IMR-90 (cell line): Measurements from ENCODE around the gene FAM114A2. TPM values are rescaled to one million over a fixed set of nuclear protein-coding genes. Genes with fewer than 3 reads are reported as not detected.

Experiments used
- ATAC-seq: fragments of 200-7000 bp; cut with Tn5 transposase; 2 replicates; pipeline ENCODE4 v1.9.1; 2020; ENCODE audit warnings: low read depth, mild to moderate bottlenecking, moderate library complexity
- BruUV-seq: library from RNA; stranded (reverse); fragments of 400-500 nt; replicated peaks from 2 replicates; lab custom pipeline; 2021; lab: Mats Ljungman, UMichigan
- CTCF ChIA-PET: fragments of 300-600 bp; formaldehyde crosslinking; extraction: SDS; loops from one replicate; lab custom pipeline; 2021; ENCODE audit warnings: antibody characterized with exemption; lab: Yijun Ruan, JAX
- POLR2A ChIA-PET: fragments of 300-600 bp; sonication (Branson Sonifier 250); formaldehyde crosslinking; loops from one replicate; lab custom pipeline; 2022; ENCODE audit warnings: antibody characterized with exemption; ENCODE audit not compliant: unreplicated experiment; lab: Charles Lee
- DNase-seq: peaks from one replicate; pipeline ENCODE4 v3.0.0; 2013
- H2AFZ ChIP-seq: replicated peaks from 2 replicates; pipeline ENCODE3; 2013; ENCODE audit warnings: low read length, mild to moderate bottlenecking; ENCODE audit not compliant: poor library complexity
- H2AK5ac ChIP-seq: 2 replicates; pipeline ENCODE4 v1.6.1; 2013; ENCODE audit warnings: low read depth, low read length, inconsistent platforms
- H2AK9ac ChIP-seq: replicated peaks from 2 replicates; pipeline ENCODE3; 2013; ENCODE audit warnings: mild to moderate bottlenecking, low read depth, low read length, moderate library complexity; ENCODE audit not compliant: poor library complexity
- H2BK120ac ChIP-seq: 2 replicates; pipeline ENCODE4 v1.6.1; 2013; ENCODE audit warnings: low read depth, low read length, inconsistent platforms
- H2BK15ac ChIP-seq: 3 replicates; pipeline ENCODE4 v1.6.1; 2013; ENCODE audit warnings: low read depth, low read length, inconsistent platforms
- H2BK20ac ChIP-seq: 2 replicates; pipeline ENCODE4 v1.6.1; 2013; ENCODE audit warnings: low read depth, mild to moderate bottlenecking, inconsistent platforms, low read length, moderate library complexity
- H2BK5ac ChIP-seq: 2 replicates; pipeline ENCODE4 v1.6.1; 2013; ENCODE audit warnings: mild to moderate bottlenecking, low read depth, low read length, inconsistent platforms; ENCODE audit not compliant: poor library complexity, severe bottlenecking
- H3K14ac ChIP-seq: replicated peaks from 2 replicates; pipeline ENCODE4 v1.6.1; 2013; ENCODE audit warnings: low read depth, low read length, inconsistent platforms
- H3K18ac ChIP-seq: 2 replicates; pipeline ENCODE4 v1.6.1; 2013; ENCODE audit warnings: low read depth, low read length, control low read depth
- H3K23ac ChIP-seq: 2 replicates; pipeline ENCODE4 v1.6.1; 2013; ENCODE audit warnings: low read depth, low read length, inconsistent platforms
- H3K27ac ChIP-seq: 2 replicates; pipeline ENCODE4 v1.5.1; 2013; ENCODE audit warnings: mild to moderate bottlenecking, control low read depth, low read length; ENCODE audit not compliant: insufficient read depth
- H3K27me3 ChIP-seq: 2 replicates; pipeline ENCODE4 v1.6.1; 2013; ENCODE audit warnings: low read length; ENCODE audit not compliant: control insufficient read depth, insufficient read depth
- H3K36me3 ChIP-seq: 2 replicates; pipeline ENCODE4 v1.6.1; 2013; ENCODE audit warnings: low read length, mixed read lengths; ENCODE audit not compliant: control insufficient read depth, insufficient read depth
- H3K4ac ChIP-seq: 2 replicates; pipeline ENCODE4 v1.6.1; 2013; ENCODE audit warnings: low read depth, low read length, inconsistent platforms
- H3K4me1 ChIP-seq: 2 replicates; pipeline ENCODE4 v1.6.1; 2013; ENCODE audit warnings: low read length, mixed read lengths; ENCODE audit not compliant: control insufficient read depth, insufficient read depth
- H3K4me2 ChIP-seq: 2 replicates; pipeline ENCODE4 v1.6.1; 2013; ENCODE audit warnings: low read depth, mild to moderate bottlenecking, control low read depth, low read length, moderate library complexity
- H3K4me3 ChIP-seq: 2 replicates; pipeline ENCODE4 v1.5.1; 2013; ENCODE audit warnings: low read depth, mild to moderate bottlenecking, control low read depth, low read length, moderate library complexity; ENCODE audit not compliant: insufficient read depth
- H3K56ac ChIP-seq: 2 replicates; pipeline ENCODE4 v1.6.1; 2013; ENCODE audit warnings: low read length, inconsistent platforms; ENCODE audit not compliant: insufficient read depth; ENCODE audit errors: extremely low read depth
- H3K79me1 ChIP-seq, 2 experiments: 2 replicates each; pipeline ENCODE4 v1.6.1; 2013; ENCODE audit warnings: low read length in 2 of 2, inconsistent platforms in 1 of 2, low read depth in 1 of 2
- H3K9ac ChIP-seq: 2 replicates; pipeline ENCODE4 v1.6.1; 2013; ENCODE audit warnings: low read depth, low read length, control low read depth
- H3K9me1 ChIP-seq: 2 replicates; pipeline ENCODE4 v1.6.1; 2013; ENCODE audit warnings: low read length, inconsistent platforms; ENCODE audit not compliant: insufficient read depth
- H3K9me3 ChIP-seq: 2 replicates; pipeline ENCODE4 v1.6.1; 2013; ENCODE audit warnings: low read length; ENCODE audit not compliant: control insufficient read depth, insufficient read depth
- H4K20me1 ChIP-seq: 2 replicates; pipeline ENCODE4 v1.6.1; 2013; ENCODE audit warnings: low read length, inconsistent platforms; ENCODE audit not compliant: insufficient read depth
- H4K5ac ChIP-seq: 2 replicates; pipeline ENCODE4 v1.6.1; 2013; ENCODE audit warnings: mild to moderate bottlenecking, low read depth, low read length, control low read depth
- H4K8ac ChIP-seq, 2 experiments: 2 replicates each; pipeline ENCODE4 v1.6.1; 2013; ENCODE audit warnings: low read depth in 2 of 2, low read length in 2 of 2, control low read depth in 1 of 2, inconsistent platforms in 1 of 2
- H4K91ac ChIP-seq: 2 replicates; pipeline ENCODE4 v1.6.1; 2013; ENCODE audit warnings: low read depth, low read length, inconsistent platforms; ENCODE audit not compliant: insufficient read depth
- CEBPB ChIP-seq: IDR thresholded peaks from 2 replicates; pipeline ENCODE4 v1.6.1; 2012; ENCODE audit warnings: low read depth, low read length, improper control_type of control experiment
- NFE2L2 ChIP-seq: fragments of 150-350 bp; IDR thresholded peaks from 2 replicates; pipeline ENCODE4 v1.6.1; 2016; ENCODE audit warnings: low read depth, mild to moderate bottlenecking, low read length
- USF2 ChIP-seq: fragments of 150-350 bp; IDR thresholded peaks from 2 replicates; pipeline ENCODE4 v1.6.1; 2017; ENCODE audit warnings: mild to moderate bottlenecking, antibody characterized with exemption, low read length, low read depth
- WGBS, 2 experiments: methylation state at CpG; one replicate each; pipeline versions ENCODE4 v1.1.5 to v1.1.7; 2013; ENCODE audit warnings: missing lambda C conversion rate in 2 of 2; ENCODE audit not compliant: insufficient read length in 1 of 2; ENCODE audit errors: extremely low coverage in 2 of 2; 5-methylcytosine and 5-hydroxymethylcytosine counted together
- dilution Hi-C: fragments of 300-500 bp; cut with HindIII; formaldehyde crosslinking; loops from one replicate; pipeline ENCODE4 v1.14.3; 2018; ENCODE audit warnings: low sequenced_read_pairs; ENCODE audit not compliant: unreplicated experiment
- in situ Hi-C: fragments of 300-500 bp; cut with MboI; formaldehyde crosslinking; loops from 3 replicates; pipeline ENCODE4 v1.14.3; 2019; ENCODE audit warnings: low sequenced_read_pairs, inconsistent platforms, mixed read lengths
- intact Hi-C: fragments of 100-400 bp; cut with micrococcal nuclease; formaldehyde crosslinking; loops from 2 replicates; pipeline ENCODE4 v1.10.0; 2022
- polyA plus RNA-seq, 3 experiments: library from polyadenylated mRNA; depleted of rRNA; stranded (reverse); fragments of >200 nt; gene quantifications; 2 replicates each; pipeline ENCODE4 v1.2.3, GENCODE V29; 2012; ENCODE audit warnings: low replicate concordance in 1 of 3
- total RNA-seq: library from RNA; depleted of rRNA; stranded (reverse); fragments of >200 nt; gene quantifications from 2 replicates; pipeline ENCODE4 v1.2.3, GENCODE V29; 2012

The FAM114A2 gene
- total and polyA plus RNA-seq, 2 of the 4 experiments (the other 2 are of a cell fraction), result 13.2 to 41.2 TPM

GRCh38 chr5:154044581-154044980 is 5.9 kb upstream of the FAM114A2 start:
- in situ Hi-C loops, result no loop called here
- Histone ChIP-seq H2BK120ac (no peak overlapping the region), H2AFZ (no peak overlapping the region), H2AK9ac (no peak overlapping the region), H3K4me1 (no peaks in the 10 kb centered on the region), H2BK15ac (no peak overlapping the region), H3K9me3 (no peaks in the 10 kb centered on the region), H2BK5ac (no peak overlapping the region), H4K20me1 (no peaks in the 10 kb centered on the region; the same call in 1 of the 2 replicates), H3K23ac (no peak overlapping the region), H2BK20ac (no peak overlapping the region), H3K4me3 (no peak overlapping the region), H4K8ac (no peak overlapping the region), H2AK5ac (no peak overlapping the region), H4K5ac (no peak overlapping the region), H3K56ac (no peak overlapping the region), H4K91ac (no peak overlapping the region), H3K9ac (no peak overlapping the region), H3K14ac (no peak overlapping the region), H3K36me3 (peaks cover 1% of the 10 kb centered on the region), H3K27ac (no peak overlapping the region), H3K79me1 (peaks cover 31 to 35% of the 10 kb centered on the region in 2 experiments), H3K4ac (no peak overlapping the region), H3K27me3 (no peaks in the 10 kb centered on the region), H3K4me2 (no peak overlapping the region), H3K9me1 (no peaks in the 10 kb centered on the region; the same call in 1 of the 2 replicates), H3K18ac (no peak overlapping the region)
- TF ChIP-seq CEBPB (no peak), NFE2L2 (no peak), USF2 (no peak)
- no peak for DNase-seq
- POLR2A ChIA-PET, result no interaction called here
- no CpG with 5 or more reads among the region's 2 CpGs for WGBS, 2 experiments
- BruUV-seq, result no TSS peak
- dilution Hi-C loops, result no loop called here
- ATAC-seq, result no peak
- CTCF ChIA-PET, result no interaction called here
- intact Hi-C loops, result no loop called here
